ENCODE measurements around the gene TSEN2. TPM values are rescaled to one million over a fixed set of nuclear protein-coding genes. Genes with fewer than 3 reads are reported as not detected.

The TSEN2 gene
- total and polyA plus RNA-seq, 2 of the 13 experiments (the other 11 are each of a cell fraction or from before 2014, with no cell fraction given): 11.0 to 17.3 TPM

GRCh38 chr3:12436514-12437220 is 47.6 kb upstream of the TSEN2 start (continued):
- no peak for TF ChIP-seq ADNP (CRISPR knock-in tag; IDR thresholded peaks at IDR 0.05)
- TF ChIP-seq ZNF503 (CRISPR knock-in tag; IDR thresholded peaks at IDR 0.05): no peak
- TF ChIP-seq ZBTB7B (CRISPR knock-in tag; IDR thresholded peaks at IDR 0.05): no peak

GRCh38 chr3:12437221-12437605 is 47.1 kb upstream of the TSEN2 start:
- Histone ChIP-seq H3K27me3 (ENCODE audit: control insufficient read depth in 1 of 2, insufficient read depth in 2 of 2, low read length in 2 of 2) (no peaks in the 10 kb centered on the region), H3K4me1 (ENCODE audit: insufficient read depth, low read length) (no peaks in the 10 kb centered on the region), H4K20me1 (ENCODE audit: insufficient read depth, low read length) (no peaks in the 10 kb centered on the region), H3K9ac (ENCODE audit: insufficient read depth, low read depth, low read length) (no peak overlapping the region), H3K36me3 (replicated peaks in 1 of 2; ENCODE audit: control insufficient read depth in 1 of 2, insufficient read depth in 2 of 2, low read length in 2 of 2) (peaks cover 0 to 9% of the 10 kb centered on the region in 2 experiments; a peak in 2 of 5 replicates), H2AFZ (ENCODE audit: low read length) (no peak overlapping the region), H3K4me2 (ENCODE audit: low read depth, low read length) (no peak overlapping the region), H3K79me2 (ENCODE audit: insufficient read depth, low read length) (no peaks in the 10 kb centered on the region), H3K27ac (ENCODE audit: extremely low read length, insufficient read depth, low read length) (no peak overlapping the region), H3K4me3 (replicated peaks in 1 of 3; ENCODE audit: insufficient read depth in 1 of 3, low read depth in 2 of 3, low read length in 3 of 3) (no peak overlapping the region), H3K9me3 (ENCODE audit: low read length) (no peaks in the 10 kb centered on the region)
- ChIA-PET POLR2A (interaction anchor here (2.2 kb wide), 1 partner anchor 31 kb away, joined by 4 read pairs; no protein-coding TSS in a partner anchor), CTCF (ENCODE audit: low intra/inter-chr PET ratio, low total read pairs) (no interaction called here)
- FAIRE-seq (no peak), DNase-seq (ENCODE audit: low spot score) (no peak), ATAC-seq (no peak)
- in situ Hi-C loops (cut with HindIII; ENCODE audit: extremely low pct_ligation_motif_present, low pct_unique_long_range_greater_than_20kb) (no loop called here), intact Hi-C loops (cut with micrococcal nuclease; ENCODE audit: unreplicated experiment) (no loop called here)
- TF ChIP-seq ZNF510 (CRISPR knock-in tag; IDR thresholded peaks at IDR 0.05; ENCODE audit: low read depth) (no peak), ZFP36 (IDR thresholded peaks at IDR 0.05; ENCODE audit: borderline replicate concordance, low read depth, low read length, partially characterized antibody) (no peak), TBL1XR1 (IDR thresholded peaks at IDR 0.05; ENCODE audit: borderline replicate concordance, low read length, partially characterized antibody) (no peak), ZNF496 (CRISPR knock-in tag; IDR thresholded peaks at IDR 0.05; ENCODE audit: insufficient replicate concordance) (no peak), ZNF10 (CRISPR knock-in tag; IDR thresholded peaks at IDR 0.05; ENCODE audit: borderline replicate concordance, low read depth) (no peak)
- WGBS (ENCODE audit: low lambda C conversion rate): 88% methylated on average over 6 of the region's 6 CpGs
- no TSS peak for BruUV-seq (replicated peaks)
